IPS DF 4.7 (cell line): ENCODE data around the gene TIMP3.
"Not testable (repeated sequence)": the region's sequence is repeated elsewhere in the genome, so short reads cannot be mapped to it uniquely, and the experiment has no call there.

Source experiments
- DNase-seq: peaks from one replicate; pipeline ENCODE4 v3.0.0-alpha.2; 2013; ENCODE audit warnings: low spot score; ENCODE audit errors: extremely low read depth

Gene TIMP3

DNA sequence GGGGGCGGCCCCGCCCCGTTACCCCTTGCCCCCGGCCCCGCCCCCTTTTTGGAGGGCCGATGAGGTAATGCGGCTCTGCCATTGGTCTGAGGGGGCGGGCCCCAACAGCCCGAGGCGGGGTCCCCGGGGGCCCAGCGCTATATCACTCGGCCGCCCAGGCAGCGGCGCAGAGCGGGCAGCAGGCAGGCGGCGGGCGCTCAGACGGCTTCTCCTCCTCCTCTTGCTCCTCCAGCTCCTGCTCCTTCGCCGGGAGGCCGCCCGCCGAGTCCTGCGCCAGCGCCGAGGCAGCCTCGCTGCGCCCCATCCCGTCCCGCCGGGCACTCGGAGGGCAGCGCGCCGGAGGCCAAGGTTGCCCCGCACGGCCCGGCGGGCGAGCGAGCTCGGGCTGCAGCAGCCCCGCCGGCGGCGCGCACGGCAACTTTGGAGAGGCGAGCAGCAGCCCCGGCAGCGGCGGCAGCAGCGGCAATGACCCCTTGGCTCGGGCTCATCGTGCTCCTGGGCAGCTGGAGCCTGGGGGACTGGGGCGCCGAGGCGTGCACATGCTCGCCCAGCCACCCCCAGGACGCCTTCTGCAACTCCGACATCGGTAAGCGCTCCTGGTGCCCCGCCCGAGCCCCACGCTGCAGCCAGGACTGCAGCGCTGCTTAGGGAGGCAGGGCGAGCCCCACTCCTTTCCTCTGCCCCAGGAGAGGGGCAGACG, at the start of gene TIMP3:
TIMP3 (plus strand) TSS at position 169 of the 700 bp plus-strand sequence; CDS start at position 466, 297 bp downstream.
- no peak for DNase-seq

GRCh38 chr22:32752326-32752725, 49.2 kb upstream of the TIMP3 start:
- DNase-seq: no peak

DNA sequence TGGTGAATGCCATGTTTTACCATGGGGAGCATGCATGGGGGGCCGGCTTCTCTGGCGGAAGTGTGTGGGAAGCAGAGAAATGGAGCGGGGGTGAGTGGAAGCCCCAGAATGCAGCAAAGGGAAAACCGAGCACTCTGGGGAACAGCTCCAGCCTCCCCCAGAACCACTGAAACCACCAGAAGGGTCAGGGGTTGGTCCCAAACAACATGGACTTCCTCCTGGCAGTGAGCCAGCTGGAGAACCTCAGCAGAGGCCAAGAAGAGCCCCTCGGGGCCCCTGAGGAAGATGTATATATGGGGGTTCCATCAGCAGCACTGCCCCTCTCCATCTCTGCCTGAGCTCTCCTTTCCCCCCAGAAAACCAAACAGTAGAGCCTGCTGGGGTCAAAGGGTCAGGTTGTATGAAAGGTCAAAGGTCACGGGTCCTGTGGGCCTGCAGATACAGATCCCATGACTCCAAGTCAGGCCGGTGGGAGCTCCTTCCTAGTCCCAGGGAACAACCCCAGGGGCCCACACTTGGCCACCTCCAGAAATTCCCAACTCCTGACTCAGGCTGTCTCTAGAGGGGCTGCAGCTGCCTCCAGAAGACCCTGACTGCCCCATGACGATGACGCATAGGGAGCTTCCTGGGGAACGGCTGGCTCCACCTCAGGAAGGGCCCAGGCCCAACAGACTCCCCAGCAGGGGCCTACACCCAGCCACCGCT, 48.5 kb upstream of the TIMP3 start:
- DNase-seq: no peak

DNA sequence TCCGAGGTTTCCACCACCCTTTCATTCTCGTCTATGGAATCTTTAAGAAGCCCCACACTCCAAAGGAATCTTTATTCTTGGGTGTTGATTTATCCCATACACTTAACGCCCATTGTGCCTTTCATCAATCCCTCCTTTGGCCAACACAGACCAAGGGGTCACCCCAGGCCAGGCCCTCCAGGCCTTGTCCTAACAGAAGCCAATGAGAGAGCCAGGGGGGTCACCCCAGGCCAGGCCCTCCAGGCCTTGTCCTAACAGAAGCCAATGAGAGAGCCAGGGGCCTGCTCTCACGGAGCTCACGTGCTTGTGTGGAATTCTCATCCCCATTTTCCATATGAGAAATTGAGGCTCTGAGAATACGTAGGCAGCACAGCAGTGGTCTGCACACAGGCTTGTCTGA, 47.9 kb upstream of the TIMP3 start:
- no peak for DNase-seq

DNA sequence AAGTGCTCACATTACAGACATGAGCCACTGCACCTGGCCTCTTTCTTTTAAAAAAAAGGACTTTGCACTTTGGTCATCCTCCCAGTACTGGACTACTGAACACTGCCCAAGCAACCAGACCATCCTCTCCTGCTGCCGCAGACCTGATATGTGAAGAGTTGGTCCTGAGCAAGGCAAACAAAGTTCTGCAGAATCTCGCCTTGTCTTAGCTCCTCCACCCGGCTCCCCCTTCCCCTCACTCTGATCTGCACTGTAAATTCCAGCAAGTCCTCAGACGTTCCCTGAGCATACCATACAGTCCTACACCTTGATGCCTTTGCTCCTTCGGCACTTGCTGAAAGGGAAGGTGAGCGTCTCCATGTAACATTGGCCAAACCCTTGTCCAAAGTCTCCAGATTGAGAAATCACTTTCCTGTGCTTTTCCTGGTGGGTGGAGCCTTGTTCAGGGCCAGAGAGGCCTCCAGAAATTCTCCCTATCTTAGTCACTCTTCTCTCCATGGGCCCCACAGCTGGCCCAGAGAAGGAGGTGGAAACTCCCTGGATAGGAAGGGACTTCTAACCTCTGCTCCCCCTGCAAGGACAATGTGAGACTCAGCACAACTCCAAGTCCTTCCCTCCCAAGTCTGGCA, 47.0 kb upstream of the TIMP3 start:
- DNase-seq: no peak

GRCh38 chr22:32757086-32757762, 44.3 kb upstream of the TIMP3 start:
- not testable (repeated sequence) for DNase-seq

DNA sequence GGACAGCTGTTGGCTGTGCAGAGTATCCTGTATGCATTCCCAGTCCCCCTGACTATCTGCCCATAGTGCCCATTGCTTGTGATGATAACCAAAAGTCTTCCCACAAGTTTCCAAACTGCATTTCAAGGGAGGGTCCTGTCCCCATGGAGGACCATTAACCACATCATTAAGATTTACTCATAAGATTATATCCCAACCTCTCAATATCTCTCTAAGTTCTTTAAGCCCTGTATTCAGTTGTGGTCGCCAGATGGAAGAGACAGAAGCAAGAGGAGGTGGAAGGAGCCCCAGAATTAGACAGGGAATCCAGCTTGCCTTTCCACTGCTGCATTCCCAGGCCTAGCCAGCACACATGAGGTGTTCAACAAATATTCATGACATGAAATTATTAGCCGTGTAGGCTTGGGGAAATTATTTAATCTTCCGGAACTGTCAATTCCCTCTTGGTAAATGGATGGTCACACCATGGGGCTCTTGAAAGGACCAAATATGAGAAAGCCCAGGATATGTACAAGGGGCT, 42.6 kb upstream of the TIMP3 start:
- no peak for DNase-seq

- no peak for DNase-seq
Observed at GRCh38 chr22:32760396-32760795, 41.1 kb upstream of the TIMP3 start.

DNA sequence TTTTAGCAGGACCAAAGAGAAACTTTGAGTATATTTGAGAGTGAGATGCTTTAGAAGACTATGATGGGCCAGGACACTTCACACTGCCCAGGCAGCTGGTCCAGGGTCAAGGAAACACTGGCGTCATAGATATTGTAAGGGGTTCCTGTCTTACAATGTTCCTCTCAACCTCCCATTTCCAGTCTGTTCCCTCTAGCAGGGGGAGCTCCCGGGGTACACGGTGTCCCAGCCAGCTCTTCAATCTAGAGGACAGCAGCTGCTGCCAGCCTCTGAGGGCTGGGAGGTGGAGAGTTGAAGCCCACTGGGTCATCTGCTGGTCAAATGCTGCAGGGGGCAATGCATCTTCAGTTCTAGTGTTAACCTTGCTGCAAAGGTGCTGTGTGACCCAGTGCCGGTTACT, 40.7 kb upstream of the TIMP3 start:
- DNase-seq: no peak

DNA sequence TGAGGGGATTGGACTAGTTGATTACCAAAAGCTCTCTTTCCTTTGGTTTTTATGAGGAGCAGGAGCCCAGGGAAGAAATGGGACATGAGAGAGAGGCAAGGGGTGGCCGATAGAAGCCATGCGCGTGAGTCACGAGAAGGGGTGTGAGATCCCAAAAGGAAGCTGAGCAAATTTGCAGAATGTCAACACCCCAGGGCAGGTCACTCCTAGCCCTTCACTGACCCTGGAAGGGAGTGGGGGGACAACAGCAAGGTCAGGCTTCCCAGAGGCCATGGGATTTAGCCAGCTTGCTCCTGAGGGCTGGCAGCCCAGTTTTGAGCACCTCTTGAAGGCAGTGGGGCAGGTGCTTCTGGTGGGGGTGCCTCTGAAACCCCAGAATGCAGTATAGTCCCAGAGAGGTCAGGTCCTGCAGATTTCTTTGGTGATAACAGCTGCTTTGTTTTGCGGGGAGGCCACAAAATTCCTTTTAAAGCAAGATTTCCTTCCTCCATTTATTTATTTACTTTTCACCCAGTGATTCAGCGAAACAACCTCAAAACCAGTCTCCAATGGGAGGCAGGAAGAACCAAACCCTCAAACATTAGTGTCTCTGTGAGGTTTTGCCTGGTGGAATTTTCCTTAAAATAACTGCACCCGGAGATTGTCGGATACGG, 40.1 kb upstream of the TIMP3 start:
- DNase-seq: no peak

DNA sequence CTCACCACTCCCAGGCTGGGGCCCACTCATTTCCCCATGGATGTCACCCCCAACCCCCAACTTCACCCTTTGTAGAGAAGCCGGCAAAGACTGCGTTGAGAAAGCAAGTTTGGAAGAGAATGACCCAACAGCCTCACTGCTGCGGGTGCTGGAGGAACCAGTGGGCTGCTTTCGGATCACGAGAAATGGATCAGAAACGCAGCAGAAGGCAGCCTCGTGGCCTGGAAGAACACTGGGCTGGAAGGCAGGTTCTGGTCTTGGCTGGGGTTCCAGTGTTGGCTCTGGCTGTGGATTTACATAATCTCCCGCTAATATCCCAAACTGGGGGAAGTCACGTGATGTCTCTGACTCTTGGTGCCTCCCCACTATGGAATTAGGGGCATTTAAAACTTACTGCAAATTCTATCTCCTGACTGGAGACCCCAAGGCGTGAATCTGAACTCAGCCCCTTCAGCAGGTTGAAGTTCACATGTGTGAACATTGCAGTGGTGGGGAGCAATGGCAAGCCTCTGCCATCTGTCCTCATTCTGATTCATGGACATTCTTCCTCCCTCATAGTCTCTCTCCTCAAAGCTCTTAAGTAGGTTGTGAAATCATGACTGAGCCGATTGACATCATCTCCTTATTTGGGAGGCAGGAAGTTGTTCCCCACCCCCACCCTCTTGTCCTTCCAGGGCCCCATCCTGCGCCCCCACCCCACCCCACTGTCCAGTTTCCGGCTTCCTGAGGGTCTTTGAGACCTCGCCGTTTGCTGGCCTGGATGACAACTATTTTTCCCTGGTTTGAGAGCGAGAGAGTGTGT, 37.0 kb upstream of the TIMP3 start:
- DNase-seq: no peak

GRCh38 chr22:32765132-32765618, 36.3 kb upstream of the TIMP3 start:
- no peak for DNase-seq

GRCh38 chr22:32771756-32772155, 29.7 kb upstream of the TIMP3 start:
- DNase-seq: no peak

DNA sequence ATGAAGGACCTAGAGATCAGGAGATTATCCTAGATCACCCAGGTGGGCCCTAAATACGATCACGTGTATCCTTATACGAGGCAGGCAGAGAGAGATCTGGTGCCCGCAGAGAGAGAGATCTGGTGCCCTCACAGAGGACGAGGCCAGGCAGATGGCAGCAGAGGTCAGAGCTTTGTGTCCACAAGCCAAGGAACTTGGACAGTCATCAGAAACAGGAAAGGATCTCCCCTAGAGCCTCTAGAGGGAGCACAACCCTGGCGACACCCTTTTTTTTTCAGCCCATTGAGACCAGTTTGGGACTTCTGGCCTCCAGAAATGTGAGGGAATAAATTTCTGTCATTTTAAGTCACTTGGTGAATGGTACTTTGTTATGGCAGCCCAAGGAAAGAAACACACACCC, 25.5 kb upstream of the TIMP3 start:
- no peak for DNase-seq

DNA sequence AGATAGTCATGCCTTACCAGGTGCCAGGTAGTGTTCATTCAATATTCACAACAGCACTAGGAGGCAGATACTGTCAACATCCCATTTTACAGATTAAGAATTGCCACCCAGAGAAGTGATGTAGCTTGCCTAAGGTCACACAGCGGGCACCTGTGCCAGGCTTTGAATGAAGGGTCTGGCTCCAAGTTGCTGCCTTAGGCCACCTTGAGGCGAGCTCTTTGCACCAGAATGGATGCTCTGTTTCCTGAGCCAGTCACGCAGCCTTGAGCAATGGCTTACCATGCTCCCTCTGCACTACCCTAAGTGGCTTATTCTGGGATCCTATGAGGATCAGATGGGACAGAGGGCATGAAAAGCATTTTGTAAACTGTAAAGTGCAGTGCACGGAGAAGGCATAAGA, 25.1 kb upstream of the TIMP3 start:
- no peak for DNase-seq

DNA sequence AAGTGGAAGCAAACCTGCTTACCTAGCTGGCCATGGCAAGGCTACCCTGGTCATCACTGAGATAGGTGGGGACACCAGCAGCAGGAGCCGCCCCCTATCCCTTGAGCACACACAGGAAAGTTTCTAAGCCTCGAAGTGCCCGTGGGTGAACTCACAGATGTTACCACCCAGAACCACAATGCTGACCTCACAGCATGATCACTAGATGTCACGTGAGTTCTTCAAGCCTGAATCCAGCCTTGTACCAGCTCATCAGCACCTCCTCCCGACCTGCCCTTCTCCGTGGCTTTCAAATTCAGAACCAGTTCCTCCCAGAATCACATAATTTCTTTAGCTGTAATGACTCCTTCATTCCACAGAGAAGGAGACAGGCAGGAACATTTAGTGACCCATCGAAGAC, 24.7 kb upstream of the TIMP3 start:
- DNase-seq: no peak

- DNase-seq: no peak
Observed at GRCh38 chr22:32777987-32778386, 23.5 kb upstream of the TIMP3 start.

DNA sequence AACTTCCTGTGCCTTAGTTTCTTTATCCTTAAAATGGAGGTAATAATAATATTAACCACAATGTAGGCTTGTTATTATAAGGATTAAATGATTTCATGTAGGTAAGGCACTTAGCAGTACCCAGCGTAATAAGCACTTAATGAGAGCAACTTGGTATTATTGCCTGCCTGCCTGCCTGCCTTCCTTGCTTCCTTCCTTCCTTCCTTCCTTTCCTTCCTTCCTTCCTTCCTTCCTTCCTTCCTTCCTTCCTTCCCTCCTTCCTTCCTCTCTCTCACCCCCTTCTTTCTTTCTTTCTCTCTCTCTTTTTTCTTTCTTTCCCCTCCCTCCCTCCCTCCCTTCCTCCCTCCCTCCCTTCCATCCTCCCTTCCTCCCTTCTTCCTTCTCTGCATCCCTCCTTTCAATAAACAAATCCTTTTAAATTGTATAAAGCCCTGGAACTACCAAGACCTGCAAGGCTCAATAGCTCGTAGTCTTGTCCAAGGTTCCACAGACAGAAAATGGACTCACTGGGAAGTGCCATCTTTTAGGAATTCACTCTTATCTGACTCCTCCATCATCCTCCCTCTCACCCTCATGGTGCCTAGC, 20.7 kb upstream of the TIMP3 start:
- no peak for DNase-seq

GRCh38 chr22:32781695-32782094, 19.8 kb upstream of the TIMP3 start:
- no peak for DNase-seq
